Mesothelial cell of epicardium (in vitro differentiated cells): ENCODE data around the gene SMIM45.

ENCODE experiments used
- DNase-seq, 2 experiments: peaks; one replicate each; pipeline ENCODE4 v3.0.0; 2021; ENCODE audit warnings: low spot score in 2 of 2; ENCODE audit not compliant: unreplicated experiment in 2 of 2
- H3K27ac Mint-ChIP-seq: 2 replicates; pipeline ENCODE4 v1.8.0; 2021; ENCODE audit warnings: mixed read lengths
- H3K27me3 Mint-ChIP-seq: 2 replicates; pipeline ENCODE4 v1.8.0; 2021; ENCODE audit warnings: low read depth, mixed read lengths
- H3K36me3 Mint-ChIP-seq: 2 replicates; pipeline ENCODE4 v1.8.0; 2021; ENCODE audit warnings: mixed read lengths
- H3K4me1 Mint-ChIP-seq: 2 replicates; pipeline ENCODE4 v1.8.0; 2021; ENCODE audit warnings: mixed read lengths
- H3K4me3 Mint-ChIP-seq: 2 replicates; pipeline ENCODE4 v1.8.0; 2021; ENCODE audit warnings: mild to moderate bottlenecking, moderate library complexity, mixed read lengths
- H3K9me3 Mint-ChIP-seq: 2 replicates; pipeline ENCODE4 v1.8.0; 2021; ENCODE audit warnings: mixed read lengths
- TF ChIP-seq, protein P1 (sequence below): fragments of 200-600 bp; sonication (generic); IDR thresholded peaks from one replicate; pipeline ENCODE4 v1.5.0; 2021; ENCODE audit warnings: antibody characterized with exemption; ENCODE audit not compliant: unreplicated experiment

Gene SMIM45

GRCh38 chr22:41957941-41958556 is 6.1 kb downstream of the SMIM45 start:
- H3K4me1 Mint-ChIP-seq: peaks cover 16% of the 10 kb centered on the region
- H3K36me3 Mint-ChIP-seq: no peaks in the 10 kb centered on the region
- peak overlapping the region; percentile 6 for H3K4me3 Mint-ChIP-seq
- peaks cover 2% of the 10 kb centered on the region for H3K27me3 Mint-ChIP-seq
- TF ChIP-seq, protein P1, sequence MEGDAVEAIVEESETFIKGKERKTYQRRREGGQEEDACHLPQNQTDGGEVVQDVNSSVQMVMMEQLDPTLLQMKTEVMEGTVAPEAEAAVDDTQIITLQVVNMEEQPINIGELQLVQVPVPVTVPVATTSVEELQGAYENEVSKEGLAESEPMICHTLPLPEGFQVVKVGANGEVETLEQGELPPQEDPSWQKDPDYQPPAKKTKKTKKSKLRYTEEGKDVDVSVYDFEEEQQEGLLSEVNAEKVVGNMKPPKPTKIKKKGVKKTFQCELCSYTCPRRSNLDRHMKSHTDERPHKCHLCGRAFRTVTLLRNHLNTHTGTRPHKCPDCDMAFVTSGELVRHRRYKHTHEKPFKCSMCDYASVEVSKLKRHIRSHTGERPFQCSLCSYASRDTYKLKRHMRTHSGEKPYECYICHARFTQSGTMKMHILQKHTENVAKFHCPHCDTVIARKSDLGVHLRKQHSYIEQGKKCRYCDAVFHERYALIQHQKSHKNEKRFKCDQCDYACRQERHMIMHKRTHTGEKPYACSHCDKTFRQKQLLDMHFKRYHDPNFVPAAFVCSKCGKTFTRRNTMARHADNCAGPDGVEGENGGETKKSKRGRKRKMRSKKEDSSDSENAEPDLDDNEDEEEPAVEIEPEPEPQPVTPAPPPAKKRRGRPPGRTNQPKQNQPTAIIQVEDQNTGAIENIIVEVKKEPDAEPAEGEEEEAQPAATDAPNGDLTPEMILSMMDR: peak; percentile 58
- no peak overlapping the region for H3K27ac Mint-ChIP-seq
- DNase-seq: no peak
- H3K9me3 Mint-ChIP-seq: no peaks in the 10 kb centered on the region

GRCh38 chr22:41963453-41964111 is 11.6 kb downstream of the SMIM45 start:
- H3K4me3 Mint-ChIP-seq: no peak overlapping the region
- H3K9me3 Mint-ChIP-seq: no peaks in the 10 kb centered on the region
- no peak overlapping the region for H3K27ac Mint-ChIP-seq
- H3K27me3 Mint-ChIP-seq: no peaks in the 10 kb centered on the region
- H3K4me1 Mint-ChIP-seq: peaks cover 13% of the 10 kb centered on the region
- DNase-seq: no peak
- H3K36me3 Mint-ChIP-seq: no peaks in the 10 kb centered on the region
- TF ChIP-seq, protein P1: no peak

DNA sequence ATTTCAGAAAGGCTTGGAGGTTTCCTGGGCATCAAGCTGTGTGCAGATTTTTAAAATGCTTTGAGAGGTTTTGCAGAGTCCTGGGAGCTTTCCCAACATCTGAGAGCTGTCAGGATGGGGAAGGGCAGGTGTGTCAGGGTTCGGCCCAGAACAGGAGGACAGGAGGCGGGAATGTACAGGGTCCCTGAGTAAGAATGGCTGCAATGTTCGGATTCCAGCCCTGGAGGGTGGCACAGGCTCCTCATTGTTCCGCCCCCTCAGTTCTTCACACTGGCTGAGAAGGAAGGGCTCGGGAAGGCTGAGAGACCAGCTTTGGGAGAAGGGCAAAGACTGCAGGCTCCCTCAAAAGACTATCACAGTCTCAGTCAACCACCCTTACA is 12.2 kb downstream of the SMIM45 start:
- TF ChIP-seq, protein P1: no peak
- H3K27ac Mint-ChIP-seq: no peak overlapping the region
- no peaks in the 10 kb centered on the region for H3K9me3 Mint-ChIP-seq
- H3K36me3 Mint-ChIP-seq: no peaks in the 10 kb centered on the region
- no peak for DNase-seq
- no peak overlapping the region for H3K4me3 Mint-ChIP-seq
- H3K4me1 Mint-ChIP-seq: peaks cover 13% of the 10 kb centered on the region
- no peaks in the 10 kb centered on the region for H3K27me3 Mint-ChIP-seq

DNA sequence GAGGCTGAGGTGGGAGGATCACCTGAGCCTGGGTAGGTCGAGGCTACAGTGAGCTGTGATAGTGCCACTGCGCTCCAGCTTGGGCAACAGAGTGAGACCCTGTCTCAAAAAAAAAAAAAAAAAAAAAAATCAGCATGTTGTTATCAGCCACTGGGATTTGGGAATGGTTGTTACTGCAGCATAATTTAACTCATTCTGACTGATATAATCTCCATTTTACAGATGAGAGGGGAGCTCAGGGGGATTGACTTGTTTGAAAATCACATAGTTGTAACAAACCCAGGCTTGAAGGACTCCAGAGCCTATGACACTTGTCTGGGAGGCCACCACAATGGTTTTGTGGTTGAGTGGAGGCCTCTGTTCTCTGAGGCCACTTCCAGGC is 14.3 kb downstream of the SMIM45 start:
- H3K27me3 Mint-ChIP-seq: peaks cover 7% of the 10 kb centered on the region
- no peak overlapping the region for H3K4me3 Mint-ChIP-seq
- H3K9me3 Mint-ChIP-seq: no peaks in the 10 kb centered on the region
- no peaks in the 10 kb centered on the region for H3K36me3 Mint-ChIP-seq
- H3K27ac Mint-ChIP-seq: no peak overlapping the region
- no peaks in the 10 kb centered on the region for H3K4me1 Mint-ChIP-seq
- DNase-seq: no peak
- TF ChIP-seq, protein P1: no peak

DNA sequence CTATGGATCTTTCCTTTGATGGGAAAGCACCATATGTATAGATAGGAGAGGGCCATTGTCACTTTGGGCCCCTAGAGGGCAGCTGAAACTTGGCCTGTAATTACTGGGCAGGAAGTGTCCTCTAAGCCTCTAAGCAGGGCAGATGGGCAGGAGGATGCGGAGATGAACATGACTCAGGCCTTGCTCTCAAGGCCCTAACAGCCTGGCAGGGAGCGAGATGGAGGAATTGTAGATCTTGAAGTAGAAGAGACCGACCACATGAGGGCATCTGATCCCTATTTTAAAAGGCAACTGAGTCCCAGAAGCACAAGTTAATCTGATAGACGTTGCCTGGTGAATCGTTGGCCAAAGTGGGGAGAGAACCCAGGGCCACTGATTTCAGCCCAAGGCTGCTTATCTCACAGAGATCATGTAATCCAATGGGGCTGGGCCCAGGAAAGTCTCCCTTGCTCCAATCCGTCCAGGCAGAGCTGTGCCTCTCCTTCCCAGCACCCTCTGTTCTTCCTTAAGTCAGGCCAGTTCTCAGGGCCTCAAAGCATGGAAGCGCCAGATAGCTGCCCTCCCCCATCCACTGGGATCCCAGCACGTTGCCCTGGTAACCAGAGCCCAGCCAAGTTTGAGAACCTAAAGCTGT is 14.8 kb downstream of the SMIM45 start:
- Mint-ChIP-seq H3K9me3 (no peaks in the 10 kb centered on the region), H3K36me3 (no peaks in the 10 kb centered on the region), H3K27me3 (peaks cover 7% of the 10 kb centered on the region), H3K4me1 (no peaks in the 10 kb centered on the region), H3K27ac (no peak overlapping the region), H3K4me3 (no peak overlapping the region)
- DNase-seq: no peak
- TF ChIP-seq, protein P1: no peak
